ENCODE data around the gene NCLN.
"Not testable (repeated sequence)": the region's sequence is repeated elsewhere in the genome, so short reads cannot be mapped to it uniquely, and the experiment has no call there.

Gene NCLN

GRCh38 chr19:3148503-3148902, 37.2 kb upstream of the NCLN start:
- Histone ChIP-seq H3K9ac (ENCODE audit: low read depth, low read length) (no peak overlapping the region), H3K4me1 (ENCODE audit: control insufficient read depth, insufficient read depth, low read length) (no peaks in the 10 kb centered on the region), H3K9me3 (replicated peaks; ENCODE audit: low read length) (no peaks in the 10 kb centered on the region), H3K4me2 (ENCODE audit: low read length) (no peak overlapping the region), H3K27me3 (ENCODE audit: control insufficient read depth, insufficient read depth, low read length) (peaks cover 8% of the 10 kb centered on the region), H3K4me3 (ENCODE audit: low read length) (no peak overlapping the region), H3K36me3 (ENCODE audit: insufficient read depth, low read length) (no peaks in the 10 kb centered on the region)

GRCh38 chr19:3149089-3149488, 36.6 kb upstream of the NCLN start:
- peaks cover 8% of the 10 kb centered on the region for H3K27me3 ChIP-seq (ENCODE audit: control insufficient read depth, insufficient read depth, low read length)
- no peak overlapping the region for H3K4me3 ChIP-seq (ENCODE audit: low read length)
- H3K9ac ChIP-seq (ENCODE audit: low read depth, low read length): no peak overlapping the region
- no peaks in the 10 kb centered on the region for H3K36me3 ChIP-seq (ENCODE audit: insufficient read depth, low read length)
- no peaks in the 10 kb centered on the region for H3K4me1 ChIP-seq (ENCODE audit: control insufficient read depth, insufficient read depth, low read length)
- no peak overlapping the region for H3K4me2 ChIP-seq (ENCODE audit: low read length)
- no peaks in the 10 kb centered on the region for H3K9me3 ChIP-seq (replicated peaks; ENCODE audit: low read length)

GRCh38 chr19:3149526-3150505, 35.9 kb upstream of the NCLN start:
- Histone ChIP-seq H3K36me3 (ENCODE audit: insufficient read depth, low read length) (no peaks in the 10 kb centered on the region), H3K4me3 (ENCODE audit: low read length) (no peak overlapping the region), H3K4me1 (ENCODE audit: control insufficient read depth, insufficient read depth, low read length) (peaks cover 5% of the 10 kb centered on the region), H3K9ac (ENCODE audit: low read depth, low read length) (no peak overlapping the region), H3K9me3 (replicated peaks; ENCODE audit: low read length) (no peaks in the 10 kb centered on the region), H3K27me3 (ENCODE audit: control insufficient read depth, insufficient read depth, low read length) (peaks cover 8% of the 10 kb centered on the region), H3K4me2 (ENCODE audit: low read length) (no peak overlapping the region)

GRCh38 chr19:3150739-3151329, 34.9 kb upstream of the NCLN start:
- Histone ChIP-seq H3K4me2 (ENCODE audit: low read length) (no peak overlapping the region), H3K4me3 (ENCODE audit: low read length) (no peak overlapping the region), H3K9me3 (replicated peaks; ENCODE audit: low read length) (no peaks in the 10 kb centered on the region), H3K9ac (ENCODE audit: low read depth, low read length) (no peak overlapping the region), H3K27me3 (ENCODE audit: control insufficient read depth, insufficient read depth, low read length) (peaks cover 8% of the 10 kb centered on the region), H3K36me3 (ENCODE audit: insufficient read depth, low read length) (no peaks in the 10 kb centered on the region), H3K4me1 (ENCODE audit: control insufficient read depth, insufficient read depth, low read length) (peaks cover 12% of the 10 kb centered on the region)

GRCh38 chr19:3151563-3152418, 33.9 kb upstream of the NCLN start:
- Histone ChIP-seq H3K36me3 (ENCODE audit: insufficient read depth, low read length) (no peaks in the 10 kb centered on the region), H3K9ac (ENCODE audit: low read depth, low read length) (no peak overlapping the region), H3K4me1 (ENCODE audit: control insufficient read depth, insufficient read depth, low read length) (peaks cover 12% of the 10 kb centered on the region), H3K4me3 (ENCODE audit: low read length) (no peak overlapping the region), H3K9me3 (replicated peaks; ENCODE audit: low read length) (no peaks in the 10 kb centered on the region), H3K27me3 (ENCODE audit: control insufficient read depth, insufficient read depth, low read length) (peaks cover 8% of the 10 kb centered on the region), H3K4me2 (ENCODE audit: low read length) (no peak overlapping the region)

- Histone ChIP-seq H3K4me3 (ENCODE audit: low read length) (no peak overlapping the region), H3K4me1 (ENCODE audit: control insufficient read depth, insufficient read depth, low read length) (peaks cover 12% of the 10 kb centered on the region), H3K4me2 (ENCODE audit: low read length) (no peak overlapping the region), H3K36me3 (ENCODE audit: insufficient read depth, low read length) (no peaks in the 10 kb centered on the region), H3K9ac (ENCODE audit: low read depth, low read length) (no peak overlapping the region), H3K27me3 (ENCODE audit: control insufficient read depth, insufficient read depth, low read length) (peaks cover 8% of the 10 kb centered on the region), H3K9me3 (replicated peaks; ENCODE audit: low read length) (no peaks in the 10 kb centered on the region)
These were observed 33.3 kb upstream of the NCLN start for GRCh38 chr19:3152419-3152780.

- Histone ChIP-seq H3K4me1 (ENCODE audit: control insufficient read depth, insufficient read depth, low read length) (peaks cover 12% of the 10 kb centered on the region), H3K9me3 (replicated peaks; ENCODE audit: low read length) (no peaks in the 10 kb centered on the region), H3K36me3 (ENCODE audit: insufficient read depth, low read length) (no peaks in the 10 kb centered on the region), H3K4me3 (ENCODE audit: low read length) (no peak overlapping the region), H3K4me2 (ENCODE audit: low read length) (no peak overlapping the region), H3K9ac (ENCODE audit: low read depth, low read length) (no peak overlapping the region), H3K27me3 (ENCODE audit: control insufficient read depth, insufficient read depth, low read length) (peaks cover 8% of the 10 kb centered on the region)
These were observed 32.2 kb upstream of the NCLN start for GRCh38 chr19:3153286-3154230.

GRCh38 chr19:3154447-3154846, 31.3 kb upstream of the NCLN start:
- not testable (repeated sequence) for H3K27me3 ChIP-seq (ENCODE audit: control insufficient read depth, insufficient read depth, low read length); H3K4me3 ChIP-seq (ENCODE audit: low read length); H3K36me3 ChIP-seq (ENCODE audit: insufficient read depth, low read length); H3K9me3 ChIP-seq (replicated peaks; ENCODE audit: low read length)
- H3K4me2 ChIP-seq (ENCODE audit: low read length): peak overlapping the region; percentile 57
- peak overlapping the region; percentile 42 for H3K9ac ChIP-seq (ENCODE audit: low read depth, low read length)
- H3K4me1 ChIP-seq (ENCODE audit: control insufficient read depth, insufficient read depth, low read length): peaks cover 12% of the 10 kb centered on the region

GRCh38 chr19:3154957-3155736, 30.6 kb upstream of the NCLN start:
- Histone ChIP-seq H3K9me3 (replicated peaks; ENCODE audit: low read length) (no peaks in the 10 kb centered on the region), H3K9ac (ENCODE audit: low read depth, low read length) (peak overlapping the region; percentile 42), H3K4me3 (ENCODE audit: low read length) (no peak overlapping the region), H3K36me3 (ENCODE audit: insufficient read depth, low read length) (no peaks in the 10 kb centered on the region), H3K27me3 (ENCODE audit: control insufficient read depth, insufficient read depth, low read length) (peaks cover 5% of the 10 kb centered on the region), H3K4me2 (ENCODE audit: low read length) (peak overlapping the region; percentile 57), H3K4me1 (ENCODE audit: control insufficient read depth, insufficient read depth, low read length) (peaks cover 12% of the 10 kb centered on the region)

GRCh38 chr19:3157096-3157845, 28.5 kb upstream of the NCLN start:
- Histone ChIP-seq H3K9ac (ENCODE audit: low read depth, low read length) (no peak overlapping the region), H3K4me2 (ENCODE audit: low read length) (no peak overlapping the region), H3K4me1 (ENCODE audit: control insufficient read depth, insufficient read depth, low read length) (peaks cover 17% of the 10 kb centered on the region), H3K9me3 (replicated peaks; ENCODE audit: low read length) (no peaks in the 10 kb centered on the region), H3K36me3 (ENCODE audit: insufficient read depth, low read length) (no peaks in the 10 kb centered on the region), H3K4me3 (ENCODE audit: low read length) (no peak overlapping the region), H3K27me3 (ENCODE audit: control insufficient read depth, insufficient read depth, low read length) (no peaks in the 10 kb centered on the region)

Data from skeletal muscle satellite cell (primary cell).